CD4-positive, alpha-beta T cell (primary cell): Measurements from ENCODE around the gene COX10. TPM values are rescaled to one million over a fixed set of nuclear protein-coding genes. Genes with fewer than 3 reads are reported as not detected.

Source experiments
- ATAC-seq: fragments of 200-7000 bp; cut with Tn5 transposase; one replicate; pipeline ENCODE4 v1.10.0; 2022; ENCODE audit warnings: mild to moderate bottlenecking; ENCODE audit not compliant: poor library complexity
- CTCF ChIA-PET: fragments of 350-600 bp; sonication (Branson Sonifier 250); formaldehyde crosslinking; loops from one replicate; lab custom pipeline; 2021; ENCODE audit warnings: antibody characterized with exemption, inconsistent platforms; lab: Charles Lee
- POLR2A ChIA-PET: fragments of 350-600 bp; sonication (Branson Sonifier 250); formaldehyde crosslinking; loops from one replicate; lab custom pipeline; 2021; ENCODE audit warnings: antibody characterized with exemption, inconsistent platforms; lab: Charles Lee
- DNase-seq, 14 experiments: peaks; one replicate each; pipeline ENCODE4 v3.0.0-alpha.2; 2013 to 2020; ENCODE audit warnings: mixed read lengths in 2 of 14
- H3K27ac ChIP-seq, 2 donors: one replicate each; pipeline versions ENCODE4 v1.5.1 to v1.7.0; 2013; ENCODE audit warnings: low read length in 2 of 2, low read depth in 1 of 2, mild to moderate bottlenecking in 1 of 2
- H3K27me3 ChIP-seq, 2 experiments: 1 replicate in 1 of 2; 2 replicates in 1 of 2; pipeline versions ENCODE4 v1.6.1 to v1.7.0; 2013; ENCODE audit warnings: low read length in 2 of 2, control low read depth in 1 of 2, mild to moderate bottlenecking in 1 of 2, moderate library complexity in 1 of 2; ENCODE audit not compliant: insufficient read depth in 2 of 2, control insufficient read depth in 1 of 2
- H3K36me3 ChIP-seq: one replicate; pipeline ENCODE4 v1.6.1; 2013; ENCODE audit warnings: low read length, control low read depth; ENCODE audit not compliant: insufficient read depth
- H3K4me1 ChIP-seq: one replicate; pipeline ENCODE4 v1.6.1; 2013; ENCODE audit warnings: low read length, control low read depth; ENCODE audit not compliant: insufficient read depth
- H3K4me3 ChIP-seq: one replicate; pipeline ENCODE4 v1.5.1; 2013; ENCODE audit warnings: mild to moderate bottlenecking, low read length, moderate library complexity
- H3K9me3 ChIP-seq, 2 experiments: 1 replicate in 1 of 2; 2 replicates in 1 of 2; pipeline versions ENCODE4 v1.6.1 to v1.7.0; 2013; ENCODE audit warnings: low read length in 2 of 2, mild to moderate bottlenecking in 2 of 2, control low read depth in 1 of 2, moderate library complexity in 1 of 2; ENCODE audit not compliant: control insufficient read depth in 1 of 2, insufficient read depth in 1 of 2
- H3K27ac Mint-ChIP-seq: one replicate; pipeline ENCODE4 v1.8.0; 2020; ENCODE audit warnings: mixed read lengths
- H3K27me3 Mint-ChIP-seq: one replicate; pipeline ENCODE4 v1.8.0; 2021; ENCODE audit warnings: mixed read lengths
- H3K36me3 Mint-ChIP-seq: one replicate; pipeline ENCODE4 v1.8.0; 2021; ENCODE audit warnings: low read depth, mixed read lengths
- H3K4me1 Mint-ChIP-seq: one replicate; pipeline ENCODE4 v1.8.0; 2021; ENCODE audit warnings: low read depth, mixed read lengths
- H3K4me3 Mint-ChIP-seq: one replicate; pipeline ENCODE4 v1.8.0; 2020; ENCODE audit warnings: mild to moderate bottlenecking, mixed read lengths
- H3K9me3 Mint-ChIP-seq: one replicate; pipeline ENCODE4 v1.8.0; 2020; ENCODE audit warnings: mixed read lengths
- intact Hi-C, 2 experiments: fragments of 100-400 bp; cut with DNase I in 1 of 2; cut with micrococcal nuclease in 1 of 2; formaldehyde crosslinking; loops; one replicate each; pipeline versions ENCODE4 v1.15.1 to v1.9.0; 2023 to 2025; cut with DNase I, micrococcal nuclease
- total RNA-seq, 174 experiments: library from RNA in 2 of 174; stranded (reverse) in 2 of 174; gene quantifications; one replicate each; pipeline ENCODE4 v1.2.3 and lab custom pipeline; 2021 to 2026
- TF ChIP-seq, protein P1 (sequence below): fragments of 200-600 bp; IDR thresholded peaks from one replicate; pipeline ENCODE4 v1.8.0; 2022; ENCODE audit warnings: antibody characterized with exemption, mild to moderate bottlenecking

COX10 gene
- total RNA-seq, 2 experiments from 2014 or later = 9.1 to 9.9 TPM

DNA sequence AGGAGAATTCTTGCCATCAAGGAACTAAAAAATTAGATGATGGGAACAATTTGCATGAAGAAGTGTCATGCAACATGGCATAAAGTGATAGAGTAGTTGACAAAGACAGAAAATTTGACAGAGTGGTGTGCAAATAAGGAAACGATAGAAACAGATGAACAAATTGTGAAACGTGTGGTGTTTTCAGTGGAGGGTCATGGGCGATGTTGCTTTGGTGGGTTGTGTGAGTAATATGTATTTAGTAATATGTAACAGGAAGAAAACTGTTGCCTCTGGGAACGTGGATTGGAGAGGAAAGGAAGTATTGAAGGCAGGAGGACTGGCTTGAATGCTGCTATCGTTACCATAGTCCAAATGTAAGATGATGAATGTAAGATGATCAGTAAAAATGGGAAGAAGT lies 3.6 kb downstream of the COX10 start:
- Mint-ChIP-seq H3K36me3 (peaks cover 76% of the 10 kb centered on the region), H3K27ac (no peak overlapping the region), H3K9me3 (no peaks in the 10 kb centered on the region), H3K27me3 (no peaks in the 10 kb centered on the region), H3K4me1 (peaks cover 42% of the 10 kb centered on the region), H3K4me3 (peak overlapping the region; percentile 54)
- DNase-seq (no peak), ATAC-seq (no peak)
- ChIA-PET CTCF (no interaction called here), POLR2A (no interaction called here)
- TF ChIP-seq, protein P1, sequence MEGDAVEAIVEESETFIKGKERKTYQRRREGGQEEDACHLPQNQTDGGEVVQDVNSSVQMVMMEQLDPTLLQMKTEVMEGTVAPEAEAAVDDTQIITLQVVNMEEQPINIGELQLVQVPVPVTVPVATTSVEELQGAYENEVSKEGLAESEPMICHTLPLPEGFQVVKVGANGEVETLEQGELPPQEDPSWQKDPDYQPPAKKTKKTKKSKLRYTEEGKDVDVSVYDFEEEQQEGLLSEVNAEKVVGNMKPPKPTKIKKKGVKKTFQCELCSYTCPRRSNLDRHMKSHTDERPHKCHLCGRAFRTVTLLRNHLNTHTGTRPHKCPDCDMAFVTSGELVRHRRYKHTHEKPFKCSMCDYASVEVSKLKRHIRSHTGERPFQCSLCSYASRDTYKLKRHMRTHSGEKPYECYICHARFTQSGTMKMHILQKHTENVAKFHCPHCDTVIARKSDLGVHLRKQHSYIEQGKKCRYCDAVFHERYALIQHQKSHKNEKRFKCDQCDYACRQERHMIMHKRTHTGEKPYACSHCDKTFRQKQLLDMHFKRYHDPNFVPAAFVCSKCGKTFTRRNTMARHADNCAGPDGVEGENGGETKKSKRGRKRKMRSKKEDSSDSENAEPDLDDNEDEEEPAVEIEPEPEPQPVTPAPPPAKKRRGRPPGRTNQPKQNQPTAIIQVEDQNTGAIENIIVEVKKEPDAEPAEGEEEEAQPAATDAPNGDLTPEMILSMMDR = no peak
- Histone ChIP-seq H3K36me3 (peaks cover 34% of the 10 kb centered on the region), H3K4me1 (peaks cover 21% of the 10 kb centered on the region), H3K27ac (no peak overlapping the region), H3K4me3 (no peak overlapping the region), H3K27me3 (no peaks in the 10 kb centered on the region), H3K9me3 (no peaks in the 10 kb centered on the region)
- intact Hi-C loops = no loop called here

DNA sequence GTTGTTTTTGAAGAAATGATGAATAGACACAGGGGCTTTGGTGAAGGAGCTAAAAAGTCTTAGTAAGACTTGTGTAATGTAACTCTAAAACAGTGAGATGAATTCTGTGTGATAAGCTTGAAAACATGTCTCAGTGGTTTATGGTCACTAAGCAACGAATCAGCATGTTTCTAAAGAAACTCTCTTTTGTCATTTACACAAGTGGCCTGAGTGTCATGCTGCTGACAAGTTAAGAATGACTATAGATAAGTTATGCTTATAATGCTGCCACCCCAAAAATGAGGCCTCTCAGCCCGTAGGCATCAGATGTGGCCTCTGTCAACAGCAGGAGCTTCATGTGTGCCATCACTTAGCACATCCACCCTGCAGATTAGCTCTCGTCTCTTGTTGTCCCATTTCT lies 8.7 kb downstream of the COX10 start:
- Histone ChIP-seq H3K4me3 (no peak overlapping the region), H3K27ac (no peak overlapping the region), H3K4me1 (no peaks in the 10 kb centered on the region), H3K36me3 (peaks cover 49% of the 10 kb centered on the region), H3K27me3 (no peaks in the 10 kb centered on the region), H3K9me3 (no peaks in the 10 kb centered on the region)
- ChIA-PET CTCF (interaction anchor here (1.3 kb wide), 1 partner anchor 126 kb away, joined by 4 read pairs; no protein-coding TSS in a partner anchor), POLR2A (interaction anchor here (0.7 kb wide), 1 partner anchor 123 kb away, joined by 5 read pairs; no protein-coding TSS in a partner anchor)
- ATAC-seq (no peak), DNase-seq (no peak)
- intact Hi-C loops = no loop called here
- H3K27me3 Mint-ChIP-seq = no peaks in the 10 kb centered on the region
- H3K4me3 Mint-ChIP-seq = no peak overlapping the region
- TF ChIP-seq, protein P1 = no peak
- no peak overlapping the region for H3K27ac Mint-ChIP-seq
- H3K36me3 Mint-ChIP-seq = peaks cover 84% of the 10 kb centered on the region
- peaks cover 12% of the 10 kb centered on the region for H3K4me1 Mint-ChIP-seq
- H3K9me3 Mint-ChIP-seq = no peaks in the 10 kb centered on the region

GRCh38 chr17:14080847-14081251 lies 11.5 kb downstream of the COX10 start:
- H3K4me1 ChIP-seq = no peaks in the 10 kb centered on the region
- intact Hi-C loops = no loop called here
- Mint-ChIP-seq H3K36me3 (peaks cover 74% of the 10 kb centered on the region), H3K27me3 (no peaks in the 10 kb centered on the region), H3K27ac (peak overlapping the region; percentile 10), H3K4me3 (no peak overlapping the region), H3K4me1 (peaks cover 13% of the 10 kb centered on the region), H3K9me3 (no peaks in the 10 kb centered on the region)
- H3K27me3 ChIP-seq = no peaks in the 10 kb centered on the region
- ChIA-PET POLR2A (no interaction called here), CTCF (no interaction called here)
- TF ChIP-seq, protein P1 = no peak
- H3K9me3 ChIP-seq = no peaks in the 10 kb centered on the region
- no peak overlapping the region for H3K27ac ChIP-seq
- peaks cover 34% of the 10 kb centered on the region for H3K36me3 ChIP-seq
- DNase-seq (no peak), ATAC-seq (no peak)
- no peak overlapping the region for H3K4me3 ChIP-seq
